ENCODE measurements around the gene MARCHF3.
"Not testable (repeated sequence)": the region's sequence is repeated elsewhere in the genome, so short reads cannot be mapped to it uniquely, and the experiment has no call there.

MARCHF3 gene

DNA sequence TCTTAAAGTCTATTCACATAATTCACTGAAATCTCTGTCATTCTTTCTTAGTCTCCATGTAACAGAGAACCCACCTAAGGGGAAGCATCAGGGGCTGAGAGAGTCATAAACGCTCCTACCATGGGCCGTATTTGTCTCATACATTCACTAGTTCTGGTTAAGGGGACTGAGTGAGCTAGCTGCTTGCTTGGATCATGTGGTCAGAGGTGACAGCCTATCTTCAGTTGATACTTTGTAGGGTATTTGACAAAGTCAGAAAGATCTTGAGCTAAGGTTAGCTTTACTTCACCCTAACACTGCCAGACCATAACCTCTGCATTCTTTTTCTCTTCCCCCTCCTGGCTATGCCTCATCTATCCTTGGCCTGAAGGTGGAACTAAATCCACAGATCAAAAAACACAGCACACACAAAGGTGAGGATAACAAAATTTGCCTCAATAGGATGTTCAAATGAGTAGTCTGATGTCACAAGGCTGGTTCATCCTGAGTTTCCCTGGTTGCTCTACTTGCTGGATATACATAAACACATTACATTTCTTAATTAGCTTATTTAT is 66.5 kb downstream of the MARCHF3 start:
- peaks cover 6% of the 10 kb centered on the region; the same call in 1 of the 2 replicates for H3K4me1 ChIP-seq (ENCODE audit: insufficient read depth, low read length)
- no peaks in the 10 kb centered on the region for H3K9me3 ChIP-seq (ENCODE audit: insufficient read depth, low read depth, low read length)
- H3K36me3 ChIP-seq (ENCODE audit: insufficient read depth, low read depth, low read length), result no peaks in the 10 kb centered on the region
- H3K27ac ChIP-seq (ENCODE audit: low read length), result no peak overlapping the region
- no peak overlapping the region for H3K4me3 ChIP-seq (ENCODE audit: low read length)
- H3K9ac ChIP-seq (ENCODE audit: low read depth, low read length), result no peak overlapping the region
- no peaks in the 10 kb centered on the region for H3K27me3 ChIP-seq (ENCODE audit: insufficient read depth, low read length)

DNA sequence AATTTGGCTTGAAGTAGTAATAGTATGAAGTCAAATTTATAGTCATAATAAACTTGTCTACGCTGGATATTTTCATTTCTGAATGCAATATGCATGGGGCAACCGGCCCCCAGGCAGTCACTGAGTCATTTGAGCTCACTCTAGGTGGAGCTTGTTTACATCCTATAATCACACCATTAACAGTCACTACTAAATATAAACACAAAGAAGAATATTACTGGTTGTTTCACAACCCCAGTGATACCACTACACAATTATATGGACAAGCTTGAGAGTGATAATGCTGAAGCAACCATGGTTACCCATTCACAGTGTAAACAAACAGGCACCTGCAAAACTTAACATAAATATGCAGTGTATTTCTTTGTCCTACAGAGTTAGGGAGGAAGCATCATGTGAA is 68.7 kb downstream of the MARCHF3 start:
- no peaks in the 10 kb centered on the region for H3K27me3 ChIP-seq (ENCODE audit: insufficient read depth, low read length)
- H3K4me3 ChIP-seq (ENCODE audit: low read length), result no peak overlapping the region
- H3K9ac ChIP-seq (ENCODE audit: low read depth, low read length), result no peak overlapping the region
- no peak overlapping the region for H3K27ac ChIP-seq (ENCODE audit: low read length)
- H3K4me1 ChIP-seq (ENCODE audit: insufficient read depth, low read length), result peaks cover 6% of the 10 kb centered on the region; the same call in 1 of the 2 replicates
- H3K36me3 ChIP-seq (ENCODE audit: insufficient read depth, low read depth, low read length), result no peaks in the 10 kb centered on the region
- H3K9me3 ChIP-seq (ENCODE audit: insufficient read depth, low read depth, low read length), result no peaks in the 10 kb centered on the region

DNA sequence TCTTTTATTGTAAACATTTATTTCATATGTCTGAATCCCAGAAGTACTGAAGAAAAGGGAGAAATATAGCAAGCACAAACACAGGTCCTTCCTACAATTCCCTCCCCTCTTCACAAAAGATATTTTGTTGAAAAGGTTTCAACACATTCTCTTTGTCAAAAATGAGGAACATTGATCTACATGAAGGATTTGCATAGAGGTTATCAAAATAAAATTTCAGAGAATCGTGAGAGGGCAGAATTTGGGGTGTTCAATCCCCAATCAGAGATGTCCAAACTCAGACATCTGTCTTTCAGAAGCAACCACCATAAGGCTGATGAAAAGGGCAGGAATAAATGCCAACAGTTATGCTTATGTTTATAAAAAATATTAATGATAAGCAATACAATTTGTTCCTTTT is 69.2 kb downstream of the MARCHF3 start:
- no peaks in the 10 kb centered on the region for H3K27me3 ChIP-seq (ENCODE audit: insufficient read depth, low read length)
- H3K4me1 ChIP-seq (ENCODE audit: insufficient read depth, low read length), result peaks cover 6% of the 10 kb centered on the region; the same call in 1 of the 2 replicates
- no peak overlapping the region for H3K27ac ChIP-seq (ENCODE audit: low read length)
- no peak overlapping the region for H3K9ac ChIP-seq (ENCODE audit: low read depth, low read length)
- no peaks in the 10 kb centered on the region for H3K9me3 ChIP-seq (ENCODE audit: insufficient read depth, low read depth, low read length)
- no peak overlapping the region for H3K4me3 ChIP-seq (ENCODE audit: low read length)
- H3K36me3 ChIP-seq (ENCODE audit: insufficient read depth, low read depth, low read length), result no peaks in the 10 kb centered on the region

DNA sequence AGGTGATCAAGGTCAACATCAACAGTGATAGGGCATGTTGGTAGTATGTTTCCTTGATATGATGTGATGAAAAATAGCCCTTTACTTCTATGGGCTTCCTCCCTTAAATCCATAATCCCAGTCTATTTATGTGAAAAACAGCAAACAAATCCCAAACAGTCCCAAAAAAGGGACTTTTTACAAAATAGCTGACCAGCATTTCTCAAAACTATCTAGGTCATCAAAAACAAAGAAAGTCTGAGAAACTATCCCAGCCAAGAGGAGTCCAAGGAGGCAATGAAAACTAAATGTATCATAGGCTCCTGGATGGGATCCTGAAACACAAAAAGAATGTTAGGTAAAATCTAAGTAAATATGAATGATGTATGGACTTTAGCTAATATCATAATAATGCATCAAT is 71.2 kb downstream of the MARCHF3 start:
- Histone ChIP-seq H3K4me1 (ENCODE audit: insufficient read depth, low read length) (peaks cover 6% of the 10 kb centered on the region; the same call in 1 of the 2 replicates), H3K9ac (ENCODE audit: low read depth, low read length) (no peak overlapping the region), H3K27ac (ENCODE audit: low read length) (no peak overlapping the region), H3K36me3 (ENCODE audit: insufficient read depth, low read depth, low read length) (no peaks in the 10 kb centered on the region), H3K9me3 (ENCODE audit: insufficient read depth, low read depth, low read length) (no peaks in the 10 kb centered on the region), H3K4me3 (ENCODE audit: low read length) (no peak overlapping the region), H3K27me3 (ENCODE audit: insufficient read depth, low read length) (no peaks in the 10 kb centered on the region)

DNA sequence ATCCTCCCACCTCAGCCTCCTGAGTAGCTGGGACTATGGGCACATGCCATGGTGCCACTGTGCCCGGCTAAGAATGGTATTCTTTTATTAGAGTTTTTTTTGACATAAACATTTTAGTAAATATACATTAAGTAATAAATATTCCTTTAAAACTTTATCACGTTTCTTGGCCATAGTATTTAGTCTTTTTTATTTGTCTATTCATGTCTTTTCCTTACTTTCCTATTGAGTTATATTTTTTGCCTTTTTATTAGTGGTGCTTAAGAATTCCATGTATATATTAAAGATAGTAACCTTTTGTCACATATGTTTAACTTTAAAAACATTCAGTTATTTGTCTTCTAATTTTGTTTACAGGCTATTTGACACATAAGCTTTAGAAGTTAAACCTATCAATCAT is 73.4 kb downstream of the MARCHF3 start:
- H3K36me3 ChIP-seq (ENCODE audit: insufficient read depth, low read depth, low read length), result no peaks in the 10 kb centered on the region
- no peak overlapping the region for H3K27ac ChIP-seq (ENCODE audit: low read length)
- no peak overlapping the region for H3K9ac ChIP-seq (ENCODE audit: low read depth, low read length)
- H3K27me3 ChIP-seq (ENCODE audit: insufficient read depth, low read length), result no peaks in the 10 kb centered on the region
- no peaks in the 10 kb centered on the region for H3K9me3 ChIP-seq (ENCODE audit: insufficient read depth, low read depth, low read length)
- no peak overlapping the region for H3K4me3 ChIP-seq (ENCODE audit: low read length)
- H3K4me1 ChIP-seq (ENCODE audit: insufficient read depth, low read length), result peaks cover 5% of the 10 kb centered on the region; the same call in 1 of the 2 replicates

DNA sequence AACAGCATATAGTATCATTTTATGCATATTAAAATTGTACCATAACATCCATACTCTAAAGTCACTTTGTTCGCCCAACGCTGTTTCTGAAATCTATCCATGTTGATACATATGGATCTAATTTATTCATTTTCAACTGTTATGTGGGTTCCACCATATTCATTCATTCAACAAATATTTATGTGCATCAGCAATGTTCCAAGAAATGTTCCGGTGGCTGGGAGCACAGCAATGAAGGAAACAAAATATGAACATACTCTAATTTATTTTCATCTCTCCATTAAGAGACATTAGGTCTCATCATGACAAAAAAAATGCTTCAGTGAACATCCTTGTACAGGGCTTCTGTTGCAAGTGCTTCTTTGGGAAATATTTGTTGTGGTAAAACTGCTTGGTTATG is 75.4 kb downstream of the MARCHF3 start:
- Histone ChIP-seq H3K4me3 (ENCODE audit: low read length) (no peak overlapping the region), H3K27me3 (ENCODE audit: insufficient read depth, low read length) (no peaks in the 10 kb centered on the region), H3K9ac (ENCODE audit: low read depth, low read length) (no peak overlapping the region), H3K9me3 (ENCODE audit: insufficient read depth, low read depth, low read length) (no peaks in the 10 kb centered on the region), H3K27ac (ENCODE audit: low read length) (no peak overlapping the region), H3K4me1 (ENCODE audit: insufficient read depth, low read length) (no peaks in the 10 kb centered on the region), H3K36me3 (ENCODE audit: insufficient read depth, low read depth, low read length) (no peaks in the 10 kb centered on the region)

DNA sequence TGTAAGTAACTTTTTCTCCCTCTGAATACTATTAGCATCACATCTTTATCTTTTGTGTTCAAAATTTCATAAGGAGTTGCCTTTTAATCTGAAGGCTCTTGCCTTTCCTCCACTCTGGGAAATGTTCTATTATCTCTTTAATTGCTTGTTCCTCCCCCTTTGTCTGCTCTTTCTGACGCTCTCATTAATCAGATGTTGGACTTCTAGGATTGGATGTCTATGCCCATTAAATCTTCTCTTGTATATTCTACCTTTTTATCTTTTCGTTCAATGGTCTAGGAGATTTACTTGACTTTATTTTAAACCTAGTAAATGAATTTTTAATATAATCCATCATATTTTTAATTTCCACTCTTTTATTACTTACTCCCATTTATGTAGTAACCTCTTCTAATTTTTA is 76.7 kb downstream of the MARCHF3 start:
- H3K9ac ChIP-seq (ENCODE audit: low read depth, low read length), result no peak overlapping the region
- no peaks in the 10 kb centered on the region for H3K9me3 ChIP-seq (ENCODE audit: insufficient read depth, low read depth, low read length)
- H3K27ac ChIP-seq (ENCODE audit: low read length), result no peak overlapping the region
- no peaks in the 10 kb centered on the region for H3K4me1 ChIP-seq (ENCODE audit: insufficient read depth, low read length)
- no peak overlapping the region for H3K4me3 ChIP-seq (ENCODE audit: low read length)
- H3K27me3 ChIP-seq (ENCODE audit: insufficient read depth, low read length), result no peaks in the 10 kb centered on the region
- no peaks in the 10 kb centered on the region for H3K36me3 ChIP-seq (ENCODE audit: insufficient read depth, low read depth, low read length)

DNA sequence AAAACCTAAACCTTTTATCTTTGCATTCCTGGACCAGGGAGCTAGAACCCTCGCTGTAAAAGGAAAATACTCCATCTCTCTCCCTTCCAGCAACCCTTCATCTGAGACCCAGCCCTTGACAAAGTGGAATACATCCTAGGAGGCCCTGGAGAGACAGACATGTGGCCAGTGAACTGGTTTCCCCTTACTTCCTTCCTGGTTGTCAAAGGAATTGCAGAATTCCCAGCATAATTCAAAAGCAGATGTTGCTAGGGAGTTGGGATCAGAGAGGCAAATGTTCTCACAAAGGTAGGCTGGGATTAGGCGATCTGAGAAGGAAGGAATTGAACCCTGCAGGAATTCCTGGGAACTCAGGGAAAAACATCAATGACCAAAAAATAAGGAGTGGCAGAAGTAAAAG is 80.9 kb downstream of the MARCHF3 start:
- no peaks in the 10 kb centered on the region for H3K36me3 ChIP-seq (ENCODE audit: insufficient read depth, low read depth, low read length)

DNA sequence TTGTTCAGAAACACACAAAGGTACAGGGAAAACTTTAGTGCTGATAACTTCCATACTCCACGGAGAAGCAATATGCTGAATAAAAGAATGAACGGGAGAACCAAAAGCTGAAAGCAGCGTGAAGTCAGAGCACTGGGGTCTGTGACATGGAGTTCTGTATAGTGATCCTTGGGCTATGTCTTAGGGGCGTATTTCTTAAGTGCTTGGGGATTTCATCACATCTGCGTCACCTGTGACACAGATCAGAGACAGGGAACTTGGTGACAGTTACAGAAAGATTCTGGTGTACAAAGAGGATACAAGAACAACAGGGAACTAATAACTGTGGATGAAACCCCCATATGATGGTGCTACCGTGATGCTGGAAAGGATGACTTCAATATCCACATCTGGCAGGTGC is 81.9 kb downstream of the MARCHF3 start:
- Histone ChIP-seq H3K27ac (ENCODE audit: low read length) (no peak overlapping the region), H3K27me3 (ENCODE audit: insufficient read depth, low read length) (no peaks in the 10 kb centered on the region)

More for the DNA sequence above, 80.9 kb downstream of the MARCHF3 start:
- no peaks in the 10 kb centered on the region for H3K9me3 ChIP-seq (ENCODE audit: insufficient read depth, low read depth, low read length)
- no peak overlapping the region for H3K27ac ChIP-seq (ENCODE audit: low read length)
- H3K4me1 ChIP-seq (ENCODE audit: insufficient read depth, low read length), result peaks cover 11% of the 10 kb centered on the region; the same call in 1 of the 2 replicates
- H3K27me3 ChIP-seq (ENCODE audit: insufficient read depth, low read length), result no peaks in the 10 kb centered on the region
- no peak overlapping the region for H3K4me3 ChIP-seq (ENCODE audit: low read length)
- no peak overlapping the region for H3K9ac ChIP-seq (ENCODE audit: low read depth, low read length)

DNA sequence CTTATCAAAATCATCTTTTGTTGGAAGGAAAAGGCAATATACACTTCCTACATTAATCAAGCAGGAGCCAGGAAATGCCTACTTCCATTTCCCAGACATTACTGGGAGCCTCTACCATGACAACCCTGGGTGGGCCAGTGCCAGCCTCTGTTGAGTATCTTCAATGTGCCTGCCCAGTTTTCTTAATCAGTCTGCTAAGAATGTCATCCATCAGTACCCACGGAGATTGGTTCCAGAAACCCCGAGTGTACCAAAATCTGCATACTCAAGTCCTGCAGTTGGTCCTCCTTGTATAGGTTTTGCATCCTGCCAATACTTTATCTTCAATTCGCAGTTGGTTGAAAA is 82.4 kb downstream of the MARCHF3 start:
- H3K4me1 ChIP-seq (ENCODE audit: insufficient read depth, low read length), result peaks cover 11% of the 10 kb centered on the region; the same call in 1 of the 2 replicates

More for the DNA sequence above, 81.9 kb downstream of the MARCHF3 start:
- H3K9ac ChIP-seq (ENCODE audit: low read depth, low read length), result no peak overlapping the region
- H3K36me3 ChIP-seq (ENCODE audit: insufficient read depth, low read depth, low read length), result no peaks in the 10 kb centered on the region
- H3K9me3 ChIP-seq (ENCODE audit: insufficient read depth, low read depth, low read length), result no peaks in the 10 kb centered on the region
- H3K4me3 ChIP-seq (ENCODE audit: low read length), result no peak overlapping the region
- H3K4me1 ChIP-seq (ENCODE audit: insufficient read depth, low read length), result peaks cover 11% of the 10 kb centered on the region; the same call in 1 of the 2 replicates

DNA sequence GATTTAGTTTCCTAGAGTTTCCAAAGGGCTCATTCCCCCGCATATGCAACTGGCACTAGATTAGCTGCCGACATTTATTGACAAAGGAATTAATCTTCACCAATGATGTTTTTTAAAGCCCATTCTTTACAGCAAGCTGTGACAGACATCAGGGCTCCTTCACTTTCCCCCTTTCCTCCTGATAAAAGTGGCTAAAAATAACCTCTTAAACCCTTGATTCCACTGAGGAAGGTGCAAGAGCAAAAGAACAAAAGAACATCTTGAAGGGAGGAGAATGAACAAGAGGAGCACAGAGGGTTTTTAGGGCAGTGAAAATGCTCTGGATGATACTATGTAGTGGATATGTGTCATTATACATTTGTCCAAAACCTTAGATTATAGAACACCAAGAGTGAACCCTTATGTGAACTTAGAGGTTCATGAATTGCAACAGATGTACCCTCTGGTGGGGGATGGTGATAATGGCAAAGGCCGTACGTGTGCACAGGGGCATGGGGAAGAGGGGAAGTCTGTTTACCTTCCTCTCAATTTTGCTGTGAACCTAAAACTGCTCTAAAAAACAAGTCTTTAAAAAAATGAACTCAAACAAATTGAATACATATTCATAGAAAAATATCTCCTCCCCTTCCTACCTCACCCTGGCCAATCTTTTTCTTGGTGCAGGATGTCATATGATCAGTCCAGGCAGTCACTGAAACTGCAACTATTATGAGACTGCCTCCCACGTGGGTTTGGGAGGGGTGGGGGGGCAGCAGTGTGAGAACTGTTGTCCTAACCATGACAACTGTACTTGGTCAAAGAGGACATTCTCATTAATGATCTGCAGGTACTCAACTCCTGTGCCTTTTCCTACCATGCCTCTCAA is 83.0 kb downstream of the MARCHF3 start:
- peak overlapping the region; percentile 21; the same call in 1 of the 2 replicates for H3K4me3 ChIP-seq (ENCODE audit: low read length)
- H3K36me3 ChIP-seq (ENCODE audit: insufficient read depth, low read depth, low read length), result no peaks in the 10 kb centered on the region
- no peak overlapping the region; the same call in 1 of the 2 replicates for H3K9ac ChIP-seq (ENCODE audit: low read depth, low read length)
- H3K9me3 ChIP-seq (ENCODE audit: insufficient read depth, low read depth, low read length), result no peaks in the 10 kb centered on the region
- H3K27ac ChIP-seq (ENCODE audit: low read length), result no peak overlapping the region
- H3K4me1 ChIP-seq (ENCODE audit: insufficient read depth, low read length), result peaks cover 11% of the 10 kb centered on the region; the same call in 1 of the 2 replicates
- no peaks in the 10 kb centered on the region for H3K27me3 ChIP-seq (ENCODE audit: insufficient read depth, low read length)

More for the DNA sequence above, 82.4 kb downstream of the MARCHF3 start:
- Histone ChIP-seq H3K9ac (ENCODE audit: low read depth, low read length) (no peak overlapping the region), H3K36me3 (ENCODE audit: insufficient read depth, low read depth, low read length) (no peaks in the 10 kb centered on the region), H3K27me3 (ENCODE audit: insufficient read depth, low read length) (no peaks in the 10 kb centered on the region), H3K27ac (ENCODE audit: low read length) (no peak overlapping the region), H3K4me3 (ENCODE audit: low read length) (no peak overlapping the region), H3K9me3 (ENCODE audit: insufficient read depth, low read depth, low read length) (no peaks in the 10 kb centered on the region)

DNA sequence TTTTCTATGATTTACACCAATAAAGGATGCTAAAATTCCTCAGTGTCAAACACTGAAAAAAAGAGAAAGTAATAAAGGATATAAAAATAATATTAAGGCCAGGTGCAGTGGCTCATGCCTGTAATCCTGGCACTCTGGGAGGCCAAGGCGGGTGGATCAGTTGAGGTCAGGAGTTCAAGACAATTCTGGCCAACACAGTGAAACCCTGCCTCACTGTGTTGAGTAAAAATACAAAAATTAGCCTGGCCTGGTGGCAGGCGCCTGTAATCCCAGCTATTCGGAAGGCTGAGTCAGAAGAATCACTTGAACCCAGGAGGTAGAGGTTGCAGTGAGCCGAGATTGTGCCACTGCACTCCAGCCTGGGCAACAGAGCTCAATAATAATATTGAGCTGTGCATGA is 87.5 kb downstream of the MARCHF3 start:
- H3K9me3 ChIP-seq (ENCODE audit: insufficient read depth, low read depth, low read length); H3K27me3 ChIP-seq (ENCODE audit: insufficient read depth, low read length); H3K36me3 ChIP-seq (ENCODE audit: insufficient read depth, low read depth, low read length); H3K4me3 ChIP-seq (ENCODE audit: low read length); H3K27ac ChIP-seq (ENCODE audit: low read length); H3K9ac ChIP-seq (ENCODE audit: low read depth, low read length): not testable (repeated sequence)
- H3K4me1 ChIP-seq (ENCODE audit: insufficient read depth, low read length), result peaks cover 11% of the 10 kb centered on the region; the same call in 1 of the 2 replicates

Measured in iPS-20b (cell line).